ENCODE data around the gene PHPT1. TPM values are rescaled to one million over a fixed set of nuclear protein-coding genes. Genes with fewer than 3 reads are reported as not detected.

PHPT1 gene
- total and polyA plus RNA-seq, 2 of the 13 experiments (the other 11 are each of a cell fraction or from before 2014, with no cell fraction given): 189 to 192 TPM

GRCh38 chr9:136847826-136848392 is 1.3 kb upstream of the PHPT1 start (continued):
- TF ChIP-seq SKIL (CRISPR knock-in tag; IDR thresholded peaks at IDR 0.05; ENCODE audit: borderline replicate concordance) (peak; percentile 58; the same call in 1 of the 2 replicates), NCOA2 (CRISPR knock-in tag; IDR thresholded peaks at IDR 0.05) (no peak; the same call in 1 of the 2 replicates), JUN (CRISPR knock-in tag; IDR thresholded peaks at IDR 0.05) (no peak), FOXK2 (IDR thresholded peaks at IDR 0.05) (no peak), ZNF564 (CRISPR knock-in tag; IDR thresholded peaks at IDR 0.05) (peak; percentile 62; the same call in 1 of the 2 replicates), KLF12 (CRISPR knock-in tag; IDR thresholded peaks at IDR 0.05; ENCODE audit: borderline replicate concordance) (no peak), SIN3B (IDR thresholded peaks at IDR 0.05; ENCODE audit: low read length) (no peak), ELF4 (CRISPR knock-in tag; IDR thresholded peaks at IDR 0.05; ENCODE audit: borderline replicate concordance) (no peak), SALL2 (CRISPR knock-in tag; IDR thresholded peaks at IDR 0.05) (peak; percentile 75), ZNF232 (CRISPR knock-in tag; IDR thresholded peaks at IDR 0.05; ENCODE audit: borderline replicate concordance) (no peak), MXD3 (CRISPR knock-in tag; IDR thresholded peaks at IDR 0.05) (peak; percentile 42; the same call in 1 of the 2 replicates), USF2 (IDR thresholded peaks at IDR 0.05; ENCODE audit: low read depth, low read length) (no peak), USF2 (CRISPR knock-in tag; IDR thresholded peaks at IDR 0.05; ENCODE audit: borderline replicate concordance) (0 out of 2 replicates have a peak, but pooled peaks have one; percentile 19), ZFP1 (CRISPR knock-in tag; IDR thresholded peaks at IDR 0.05) (no peak), ARNT (IDR thresholded peaks at IDR 0.05) (no peak), FOXJ3 (CRISPR knock-in tag; IDR thresholded peaks at IDR 0.05; ENCODE audit: borderline replicate concordance) (no peak), RFX1 (IDR thresholded peaks at IDR 0.05) (no peak), ZNF749 (CRISPR knock-in tag; IDR thresholded peaks at IDR 0.05; ENCODE audit: borderline replicate concordance) (peak; percentile 78; the same call in 1 of the 2 replicates), ZNF790 (CRISPR knock-in tag; IDR thresholded peaks at IDR 0.05; ENCODE audit: borderline replicate concordance) (peak; percentile 91), ATM (IDR thresholded peaks at IDR 0.05; ENCODE audit: borderline replicate concordance) (no peak), KDM2A (CRISPR knock-in tag; IDR thresholded peaks at IDR 0.05; ENCODE audit: borderline replicate concordance, low read depth) (peak; percentile 94), ZNF672 (CRISPR knock-in tag; IDR thresholded peaks at IDR 0.05) (0 out of 2 replicates have a peak, but pooled peaks have one; percentile 73), ELF3 (CRISPR knock-in tag; IDR thresholded peaks at IDR 0.05) (no peak; the same call in 1 of the 2 replicates), PRDM4 (CRISPR knock-in tag; IDR thresholded peaks at IDR 0.05; ENCODE audit: borderline replicate concordance) (no peak; the same call in 1 of the 2 replicates), SETDB1 (CRISPR knock-in tag; IDR thresholded peaks at IDR 0.05; ENCODE audit: borderline replicate concordance) (no peak)

All from HepG2 (cell line).